Cardiac fibroblast (primary cell): ENCODE data around the gene PLCB4.

Experiments
- DNase-seq, 2 donors: peaks; one replicate each; pipeline versions ENCODE4 v3.0.0 to v3.0.0-alpha.2; 2010; ENCODE audit warnings: low read depth in 2 of 2
- H3K4me3 ChIP-seq, 2 donors: replicated peaks in 1 of 2; 1 replicate in 1 of 2; 2 replicates in 1 of 2; pipeline ENCODE4 v1.5.1; 2011; ENCODE audit warnings: low read depth in 2 of 2, low read length in 2 of 2, mild to moderate bottlenecking in 2 of 2, moderate library complexity in 1 of 2
- CTCF ChIP-seq: IDR thresholded peaks from one replicate; pipeline ENCODE4 v1.5.1; 2011; ENCODE audit warnings: low read depth, mild to moderate bottlenecking, low read length, inconsistent platforms

The PLCB4 gene

GRCh38 chr20:9447182-9447581 lies 378.3 kb downstream of the PLCB4 start:
- H3K4me3 ChIP-seq = no peak overlapping the region
- DNase-seq = no peak
- no peak for TF ChIP-seq CTCF

GRCh38 chr20:9453201-9453600 lies 384.3 kb downstream of the PLCB4 start:
- no peak for TF ChIP-seq CTCF
- H3K4me3 ChIP-seq = no peak overlapping the region
- no peak for DNase-seq

GRCh38 chr20:9454791-9455190 lies 385.9 kb downstream of the PLCB4 start:
- TF ChIP-seq CTCF = no peak
- peak in 1 of 2 donors; percentile 41 for DNase-seq
- no peak overlapping the region for H3K4me3 ChIP-seq

GRCh38 chr20:9457136-9457535 lies 388.2 kb downstream of the PLCB4 start:
- no peak for TF ChIP-seq CTCF
- no peak overlapping the region for H3K4me3 ChIP-seq
- DNase-seq = no peak

GRCh38 chr20:9458138-9458796 lies 389.4 kb downstream of the PLCB4 start:
- peak; percentile 5 to 40 for DNase-seq
- TF ChIP-seq CTCF = peak; percentile 21

GRCh38 chr20:9460518-9460917 lies 391.6 kb downstream of the PLCB4 start:
- DNase-seq = peak; percentile 44 to 63
- TF ChIP-seq CTCF = no peak
- no peak overlapping the region for H3K4me3 ChIP-seq

More at GRCh38 chr20:9458138-9458796, 389.4 kb downstream of the PLCB4 start:
- no peak overlapping the region for H3K4me3 ChIP-seq

GRCh38 chr20:9467995-9468394 lies 399.1 kb downstream of the PLCB4 start:
- DNase-seq = no peak
- no peak overlapping the region for H3K4me3 ChIP-seq
- TF ChIP-seq CTCF = peak; percentile 56
